ENCODE results near the gene PPM1L. TPM values are rescaled to one million over a fixed set of nuclear protein-coding genes. Genes with fewer than 3 reads are reported as not detected.

PPM1L gene
- total RNA-seq, 1 donor from 2014 or later: 8.5 TPM

DNA sequence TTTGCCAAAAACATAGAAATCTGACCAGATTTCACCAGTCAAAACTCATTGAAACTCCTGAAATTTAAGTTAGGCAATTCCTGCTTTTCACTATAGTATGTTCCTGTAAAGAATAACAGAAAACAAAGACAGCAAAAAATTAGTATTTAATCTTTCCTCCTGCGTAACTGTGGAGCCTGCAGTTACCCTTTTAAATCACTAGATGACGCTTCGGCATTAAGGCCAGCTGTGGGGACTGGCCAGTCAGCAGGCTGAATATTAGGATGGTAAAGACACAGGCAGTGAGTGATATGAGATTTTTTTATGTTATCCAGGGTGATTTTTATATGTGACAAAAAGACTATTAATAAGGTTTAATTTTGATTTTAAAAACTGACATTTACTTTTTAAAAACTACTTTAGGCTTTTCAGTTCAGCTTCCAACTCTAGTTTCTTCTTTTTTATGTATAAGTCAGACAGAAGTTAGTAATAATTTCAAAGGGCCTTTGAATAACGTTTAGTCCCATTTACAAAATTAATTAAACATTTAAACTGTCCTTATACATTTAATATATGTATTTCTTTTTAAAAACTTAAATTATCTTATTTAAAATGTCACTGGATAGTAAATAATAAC, 165.1 kb downstream of the PPM1L start:
- H3K4me3 Mint-ChIP-seq (ENCODE audit: unreplicated experiment): no peak overlapping the region
- H3K9me3 Mint-ChIP-seq (ENCODE audit: low read depth): no peaks in the 10 kb centered on the region
- no peaks in the 10 kb centered on the region for H3K4me1 Mint-ChIP-seq (ENCODE audit: low read depth)

GRCh38 chr3:160924776-160925175, 168.7 kb downstream of the PPM1L start:
- Mint-ChIP-seq H3K4me3 (ENCODE audit: unreplicated experiment) (no peak overlapping the region), H3K9me3 (ENCODE audit: low read depth) (no peaks in the 10 kb centered on the region), H3K36me3 (ENCODE audit: low read depth) (no peaks in the 10 kb centered on the region), H3K27me3 (ENCODE audit: low read depth) (peaks cover 2% of the 10 kb centered on the region), H3K27ac (ENCODE audit: unreplicated experiment) (no peak overlapping the region), H3K4me1 (ENCODE audit: low read depth) (no peaks in the 10 kb centered on the region)
- DNase-seq (ENCODE audit: low spot score): no peak
- TF ChIP-seq, protein P1, sequence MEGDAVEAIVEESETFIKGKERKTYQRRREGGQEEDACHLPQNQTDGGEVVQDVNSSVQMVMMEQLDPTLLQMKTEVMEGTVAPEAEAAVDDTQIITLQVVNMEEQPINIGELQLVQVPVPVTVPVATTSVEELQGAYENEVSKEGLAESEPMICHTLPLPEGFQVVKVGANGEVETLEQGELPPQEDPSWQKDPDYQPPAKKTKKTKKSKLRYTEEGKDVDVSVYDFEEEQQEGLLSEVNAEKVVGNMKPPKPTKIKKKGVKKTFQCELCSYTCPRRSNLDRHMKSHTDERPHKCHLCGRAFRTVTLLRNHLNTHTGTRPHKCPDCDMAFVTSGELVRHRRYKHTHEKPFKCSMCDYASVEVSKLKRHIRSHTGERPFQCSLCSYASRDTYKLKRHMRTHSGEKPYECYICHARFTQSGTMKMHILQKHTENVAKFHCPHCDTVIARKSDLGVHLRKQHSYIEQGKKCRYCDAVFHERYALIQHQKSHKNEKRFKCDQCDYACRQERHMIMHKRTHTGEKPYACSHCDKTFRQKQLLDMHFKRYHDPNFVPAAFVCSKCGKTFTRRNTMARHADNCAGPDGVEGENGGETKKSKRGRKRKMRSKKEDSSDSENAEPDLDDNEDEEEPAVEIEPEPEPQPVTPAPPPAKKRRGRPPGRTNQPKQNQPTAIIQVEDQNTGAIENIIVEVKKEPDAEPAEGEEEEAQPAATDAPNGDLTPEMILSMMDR (IDR thresholded peaks at IDR 0.05): no peak

More for the DNA sequence above, 165.1 kb downstream of the PPM1L start:
- Mint-ChIP-seq H3K27me3 (ENCODE audit: low read depth) (peaks cover 2% of the 10 kb centered on the region), H3K27ac (ENCODE audit: unreplicated experiment) (no peak overlapping the region), H3K36me3 (ENCODE audit: low read depth) (no peaks in the 10 kb centered on the region)
- TF ChIP-seq, protein P1 (IDR thresholded peaks at IDR 0.05): peak; percentile 94
- DNase-seq (ENCODE audit: low spot score): no peak

DNA sequence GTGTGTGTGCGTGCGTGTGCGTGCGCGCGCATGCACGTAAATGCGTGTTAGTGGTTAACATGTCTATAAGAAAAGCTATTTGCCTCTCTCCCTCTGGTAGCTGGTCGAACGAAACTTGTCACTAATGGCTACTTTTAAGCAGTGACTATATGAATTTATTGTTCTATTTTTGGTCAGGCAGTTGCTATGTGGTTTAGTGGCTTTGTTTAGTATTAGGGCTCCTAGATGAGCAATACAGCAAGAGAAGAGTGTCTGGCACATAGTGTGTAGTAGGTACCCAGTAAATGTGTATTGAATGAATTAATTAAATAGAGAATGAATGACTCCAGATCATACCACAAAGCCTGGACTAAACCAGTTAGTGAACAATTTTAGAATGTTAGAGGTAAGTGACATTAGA, 171.6 kb downstream of the PPM1L start:
- TF ChIP-seq, protein P1 (IDR thresholded peaks at IDR 0.05): no peak
- Mint-ChIP-seq H3K9me3 (ENCODE audit: low read depth) (no peaks in the 10 kb centered on the region), H3K27me3 (ENCODE audit: low read depth) (peaks cover 2% of the 10 kb centered on the region), H3K4me3 (ENCODE audit: unreplicated experiment) (no peak overlapping the region), H3K4me1 (ENCODE audit: low read depth) (peaks cover 13% of the 10 kb centered on the region), H3K36me3 (ENCODE audit: low read depth) (no peaks in the 10 kb centered on the region), H3K27ac (ENCODE audit: unreplicated experiment) (no peak overlapping the region)
- DNase-seq (ENCODE audit: low spot score): no peak

DNA sequence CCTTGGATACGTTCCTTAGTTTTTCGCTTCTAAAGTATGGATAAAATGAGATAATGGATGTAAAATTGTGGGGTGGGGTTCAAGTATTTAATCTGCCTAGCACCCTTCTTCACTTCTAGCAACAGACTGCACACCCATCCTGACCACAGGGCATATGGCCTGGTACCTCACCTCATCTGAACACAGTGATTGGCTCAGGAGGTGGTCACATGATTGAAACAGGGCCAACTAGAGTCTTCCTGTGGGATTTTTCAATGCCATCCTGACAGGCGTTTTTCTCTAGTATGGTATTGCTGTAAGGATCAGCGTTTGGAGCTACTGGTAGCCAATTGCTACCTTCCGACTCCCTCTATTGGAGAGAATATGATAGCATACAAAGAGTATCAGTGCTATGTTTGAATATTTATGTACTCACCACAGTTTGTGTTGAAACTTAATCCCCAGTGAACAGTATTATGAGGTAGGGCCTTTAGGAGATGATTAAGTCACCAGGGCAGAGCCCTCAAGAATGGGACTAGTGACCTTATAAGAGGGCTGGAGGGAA, 172.2 kb downstream of the PPM1L start:
- H3K4me3 Mint-ChIP-seq (ENCODE audit: unreplicated experiment): no peak overlapping the region
- TF ChIP-seq, protein P1 (IDR thresholded peaks at IDR 0.05): peak; percentile 42
- H3K27ac Mint-ChIP-seq (ENCODE audit: unreplicated experiment): no peak overlapping the region
- peaks cover 2% of the 10 kb centered on the region for H3K27me3 Mint-ChIP-seq (ENCODE audit: low read depth)
- no peaks in the 10 kb centered on the region for H3K36me3 Mint-ChIP-seq (ENCODE audit: low read depth)
- H3K4me1 Mint-ChIP-seq (ENCODE audit: low read depth): peaks cover 13% of the 10 kb centered on the region
- DNase-seq (ENCODE audit: low spot score): no peak
- H3K9me3 Mint-ChIP-seq (ENCODE audit: low read depth): no peaks in the 10 kb centered on the region

DNA sequence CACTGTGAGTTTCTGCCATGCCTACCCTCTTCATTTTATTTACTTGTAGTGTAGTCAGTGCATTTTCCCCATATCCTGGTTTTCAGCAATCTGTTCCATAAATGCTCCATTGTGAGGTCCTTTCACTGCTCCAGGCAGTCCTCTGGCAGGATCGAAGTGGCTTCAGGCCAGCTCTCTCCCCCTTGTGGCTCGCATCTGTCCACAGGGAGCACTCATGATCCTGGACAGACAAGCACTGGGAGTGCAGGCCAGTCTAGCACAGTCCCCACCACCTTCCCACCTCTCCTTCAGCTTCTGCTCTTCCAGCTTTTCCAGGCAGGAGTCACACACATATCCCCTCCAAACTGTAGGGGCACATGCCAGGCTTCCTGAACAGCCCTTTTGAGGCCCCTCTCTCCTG, 173.6 kb downstream of the PPM1L start:
- Mint-ChIP-seq H3K4me3 (ENCODE audit: unreplicated experiment) (no peak overlapping the region), H3K9me3 (ENCODE audit: low read depth) (no peaks in the 10 kb centered on the region), H3K27ac (ENCODE audit: unreplicated experiment) (no peak overlapping the region)

More for the DNA sequence above, 173.6 kb downstream of the PPM1L start:
- no peak for DNase-seq (ENCODE audit: low spot score)
- Mint-ChIP-seq H3K36me3 (ENCODE audit: low read depth) (no peaks in the 10 kb centered on the region), H3K4me1 (ENCODE audit: low read depth) (peaks cover 17% of the 10 kb centered on the region), H3K27me3 (ENCODE audit: low read depth) (no peaks in the 10 kb centered on the region)
- TF ChIP-seq, protein P1 (IDR thresholded peaks at IDR 0.05): peak; percentile 52
